Suprapubic skin (tissue), 4 donors: ENCODE results near the gene DST. TPM values are rescaled to one million over a fixed set of nuclear protein-coding genes. Genes with fewer than 3 reads are reported as not detected.

Experiments
- DNase-seq, 2 donors: peaks; one replicate each; pipeline ENCODE4 v3.0.0-alpha.2; 2019; ENCODE audit warnings: low spot score in 2 of 2
- H3K27ac ChIP-seq: fragments of 200-600 bp; sonication (generic); one replicate; pipeline ENCODE4 v1.5.1; 2019
- H3K27me3 ChIP-seq: fragments of 200-600 bp; sonication (generic); one replicate; pipeline ENCODE4 v1.5.1; 2019
- H3K36me3 ChIP-seq: fragments of 200-600 bp; sonication (generic); one replicate; pipeline ENCODE4 v1.5.1; 2019
- H3K4me1 ChIP-seq: fragments of 200-600 bp; sonication (generic); one replicate; pipeline ENCODE4 v1.5.1; 2019
- H3K4me3 ChIP-seq: fragments of 200-600 bp; sonication (generic); one replicate; pipeline ENCODE4 v1.5.1; 2019; ENCODE audit warnings: mild to moderate bottlenecking
- H3K9me3 ChIP-seq: fragments of 200-600 bp; sonication (generic); one replicate; pipeline ENCODE4 v1.5.1; 2019
- EP300 ChIP-seq: sonication (generic); formaldehyde crosslinking; IDR thresholded peaks from one replicate; pipeline ENCODE4 v1.6.1; 2017; ENCODE audit warnings: antibody characterized with exemption
- POLR2A ChIP-seq, 2 donors: fragments of 450-650 bp; IDR thresholded peaks; one replicate each; pipeline ENCODE4 v1.6.1; 2017; ENCODE audit warnings: antibody characterized with exemption in 2 of 2, mild to moderate bottlenecking in 2 of 2, moderate library complexity in 2 of 2
- POLR2AphosphoS5 ChIP-seq, 3 donors: sonication (generic); formaldehyde crosslinking; IDR thresholded peaks; one replicate each; pipeline ENCODE4 v1.6.1; 2017; ENCODE audit warnings: antibody characterized with exemption in 3 of 3
- WGBS: methylation state at CpG from one replicate; pipeline ENCODE4 v1.1.5; 2018; 5-methylcytosine and 5-hydroxymethylcytosine counted together
- total RNA-seq, 4 donors: library from RNA; depleted of rRNA; stranded (reverse); fragments of >200 nt; gene quantifications; one replicate each; pipeline ENCODE4 v1.1.0, GENCODE V29; 2016
- TF ChIP-seq, protein P1 (sequence below), 2 donors: fragments of 200-600 bp in 1 of 2; fragments of 450-650 bp in 1 of 2; sonication (generic) in 1 of 2; IDR thresholded peaks; one replicate each; pipeline ENCODE4 v1.5.1; 2016 to 2019; ENCODE audit warnings: antibody characterized with exemption in 2 of 2, mild to moderate bottlenecking in 1 of 2, moderate library complexity in 1 of 2

Gene DST
- total RNA-seq, 4 donors from 2014 or later: 637 to 1,048 (median 751) TPM

DNA sequence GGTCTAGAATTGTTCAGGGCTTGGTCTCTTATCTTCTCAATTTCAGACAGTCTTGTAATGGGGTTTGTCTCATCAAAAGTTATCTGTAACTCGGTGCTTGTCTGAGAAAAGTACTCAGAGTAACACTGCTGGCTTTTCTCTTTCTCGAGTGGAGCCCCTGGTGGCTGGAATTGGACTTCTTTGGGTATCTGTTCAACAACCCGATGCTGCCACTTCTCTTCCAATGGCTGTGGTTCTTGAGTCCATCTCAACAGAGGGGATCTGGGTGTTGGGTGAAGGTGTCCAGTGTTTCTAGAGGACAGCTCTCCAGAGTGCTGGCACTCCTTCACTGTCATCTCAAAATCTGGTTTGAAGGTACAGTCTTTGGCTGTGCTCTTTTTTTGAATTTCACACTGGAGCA, 24.6 kb downstream of the DST start:
- Histone ChIP-seq H3K9me3 (no peaks in the 10 kb centered on the region), H3K4me3 (no peak overlapping the region), H3K36me3 (peaks cover 41% of the 10 kb centered on the region), H3K27me3 (no peaks in the 10 kb centered on the region), H3K4me1 (no peaks in the 10 kb centered on the region), H3K27ac (no peak overlapping the region)
- no peak for DNase-seq
- WGBS: 91% methylated on average over 3 of the region's 3 CpGs
- no peak for TF ChIP-seq EP300
- no peak for TF ChIP-seq POLR2A (IDR thresholded peaks at IDR 0.05)
- no peak for TF ChIP-seq POLR2AphosphoS5 (IDR thresholded peaks at IDR 0.05)
- TF ChIP-seq, protein P1, sequence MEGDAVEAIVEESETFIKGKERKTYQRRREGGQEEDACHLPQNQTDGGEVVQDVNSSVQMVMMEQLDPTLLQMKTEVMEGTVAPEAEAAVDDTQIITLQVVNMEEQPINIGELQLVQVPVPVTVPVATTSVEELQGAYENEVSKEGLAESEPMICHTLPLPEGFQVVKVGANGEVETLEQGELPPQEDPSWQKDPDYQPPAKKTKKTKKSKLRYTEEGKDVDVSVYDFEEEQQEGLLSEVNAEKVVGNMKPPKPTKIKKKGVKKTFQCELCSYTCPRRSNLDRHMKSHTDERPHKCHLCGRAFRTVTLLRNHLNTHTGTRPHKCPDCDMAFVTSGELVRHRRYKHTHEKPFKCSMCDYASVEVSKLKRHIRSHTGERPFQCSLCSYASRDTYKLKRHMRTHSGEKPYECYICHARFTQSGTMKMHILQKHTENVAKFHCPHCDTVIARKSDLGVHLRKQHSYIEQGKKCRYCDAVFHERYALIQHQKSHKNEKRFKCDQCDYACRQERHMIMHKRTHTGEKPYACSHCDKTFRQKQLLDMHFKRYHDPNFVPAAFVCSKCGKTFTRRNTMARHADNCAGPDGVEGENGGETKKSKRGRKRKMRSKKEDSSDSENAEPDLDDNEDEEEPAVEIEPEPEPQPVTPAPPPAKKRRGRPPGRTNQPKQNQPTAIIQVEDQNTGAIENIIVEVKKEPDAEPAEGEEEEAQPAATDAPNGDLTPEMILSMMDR (IDR thresholded peaks at IDR 0.05): no peak

DNA sequence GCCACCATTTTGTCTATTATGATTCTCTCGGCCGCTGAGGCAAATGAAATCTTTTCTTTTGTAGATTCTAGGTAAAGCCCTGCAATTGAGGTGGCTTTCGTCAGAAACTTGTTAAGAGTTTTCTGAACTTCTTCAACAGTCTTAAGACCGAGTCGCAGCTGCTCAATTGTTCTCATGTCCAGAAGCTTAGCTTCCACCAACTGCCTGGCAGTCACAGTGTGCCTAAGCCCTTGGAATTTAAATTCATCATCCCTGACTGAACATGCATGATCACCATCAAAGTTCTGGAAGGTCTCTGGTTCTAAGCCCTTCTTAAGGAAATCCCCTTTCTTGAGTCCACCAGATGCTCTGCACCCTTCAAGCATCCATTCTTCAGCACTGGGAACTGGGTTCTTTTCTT, 25.7 kb downstream of the DST start:
- Histone ChIP-seq H3K4me1 (no peaks in the 10 kb centered on the region), H3K27ac (no peak overlapping the region), H3K27me3 (no peaks in the 10 kb centered on the region), H3K36me3 (peaks cover 38% of the 10 kb centered on the region), H3K4me3 (no peak overlapping the region), H3K9me3 (no peaks in the 10 kb centered on the region)
- TF ChIP-seq EP300: no peak
- TF ChIP-seq POLR2A (IDR thresholded peaks at IDR 0.05): no peak
- TF ChIP-seq, protein P1 (IDR thresholded peaks at IDR 0.05): no peak
- TF ChIP-seq POLR2AphosphoS5 (IDR thresholded peaks at IDR 0.05): no peak
- no peak for DNase-seq
- WGBS: 96% methylated on average over 5 of the region's 5 CpGs

DNA sequence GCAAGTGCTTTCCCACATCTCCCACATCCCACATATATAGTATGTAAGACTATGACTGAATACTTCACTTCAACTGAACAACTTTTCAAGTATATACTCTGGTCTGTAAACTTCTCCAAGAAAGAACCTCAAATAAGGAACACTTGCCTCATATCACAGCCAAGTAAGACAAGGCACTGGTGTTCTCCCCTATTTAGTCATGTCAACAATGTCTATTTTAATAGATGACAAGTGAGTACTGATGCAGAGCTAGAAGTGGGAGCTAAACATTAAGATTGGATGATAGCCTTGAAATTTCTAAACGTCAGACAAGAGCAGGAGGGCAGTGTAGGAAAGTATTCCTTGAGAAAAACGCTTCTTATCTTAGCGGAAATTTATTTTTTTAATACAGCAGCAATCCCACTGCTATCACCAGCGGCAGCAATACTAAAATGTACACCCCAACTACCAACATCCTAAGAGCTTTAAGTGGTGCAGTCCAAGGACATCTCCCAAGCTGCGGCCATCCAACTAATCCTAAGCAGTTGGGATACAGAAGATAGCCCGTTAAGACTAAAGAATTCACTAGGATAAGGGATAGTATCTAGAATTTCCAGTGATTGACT, 29.3 kb downstream of the DST start:
- Histone ChIP-seq H3K27me3 (no peaks in the 10 kb centered on the region), H3K4me1 (no peaks in the 10 kb centered on the region), H3K27ac (no peak overlapping the region), H3K4me3 (no peak overlapping the region), H3K9me3 (no peaks in the 10 kb centered on the region), H3K36me3 (peaks cover 35% of the 10 kb centered on the region)
- DNase-seq: no peak
- TF ChIP-seq POLR2A (IDR thresholded peaks at IDR 0.05) (no peak), EP300 (no peak), POLR2AphosphoS5 (IDR thresholded peaks at IDR 0.05) (no peak)
- TF ChIP-seq, protein P1 (IDR thresholded peaks at IDR 0.05): no peak
- 68% methylated on average over 6 of the region's 6 CpGs for WGBS

DNA sequence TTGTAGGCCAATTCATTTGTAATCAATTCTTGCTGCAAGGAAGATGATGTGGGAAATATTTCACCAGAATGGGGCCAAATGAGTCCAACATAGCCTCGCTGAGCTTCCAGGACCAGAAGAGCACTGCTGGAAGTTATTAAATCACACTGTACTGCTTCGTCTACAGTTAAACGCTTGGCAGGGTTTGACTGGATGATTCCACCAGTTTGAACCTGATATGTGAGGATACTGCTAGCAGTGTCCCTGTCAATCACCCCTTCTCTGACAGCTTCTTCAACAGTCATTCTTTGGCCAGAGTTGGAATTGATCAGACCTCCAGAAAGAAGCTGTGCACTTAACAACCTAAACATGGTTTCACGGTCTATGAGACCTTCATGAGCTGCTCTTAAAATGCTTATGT, 34.4 kb downstream of the DST start:
- DNase-seq: no peak
- H3K36me3 ChIP-seq: peaks cover 19% of the 10 kb centered on the region
- no peaks in the 10 kb centered on the region for H3K9me3 ChIP-seq
- no peak overlapping the region for H3K4me3 ChIP-seq
- TF ChIP-seq POLR2AphosphoS5 (IDR thresholded peaks at IDR 0.05) (no peak), EP300 (no peak), POLR2A (IDR thresholded peaks at IDR 0.05) (no peak)
- TF ChIP-seq, protein P1 (IDR thresholded peaks at IDR 0.05): no peak
- no peak overlapping the region for H3K27ac ChIP-seq
- no peaks in the 10 kb centered on the region for H3K4me1 ChIP-seq
- no peaks in the 10 kb centered on the region for H3K27me3 ChIP-seq
- 81% methylated on average over 4 of the region's 4 CpGs for WGBS

DNA sequence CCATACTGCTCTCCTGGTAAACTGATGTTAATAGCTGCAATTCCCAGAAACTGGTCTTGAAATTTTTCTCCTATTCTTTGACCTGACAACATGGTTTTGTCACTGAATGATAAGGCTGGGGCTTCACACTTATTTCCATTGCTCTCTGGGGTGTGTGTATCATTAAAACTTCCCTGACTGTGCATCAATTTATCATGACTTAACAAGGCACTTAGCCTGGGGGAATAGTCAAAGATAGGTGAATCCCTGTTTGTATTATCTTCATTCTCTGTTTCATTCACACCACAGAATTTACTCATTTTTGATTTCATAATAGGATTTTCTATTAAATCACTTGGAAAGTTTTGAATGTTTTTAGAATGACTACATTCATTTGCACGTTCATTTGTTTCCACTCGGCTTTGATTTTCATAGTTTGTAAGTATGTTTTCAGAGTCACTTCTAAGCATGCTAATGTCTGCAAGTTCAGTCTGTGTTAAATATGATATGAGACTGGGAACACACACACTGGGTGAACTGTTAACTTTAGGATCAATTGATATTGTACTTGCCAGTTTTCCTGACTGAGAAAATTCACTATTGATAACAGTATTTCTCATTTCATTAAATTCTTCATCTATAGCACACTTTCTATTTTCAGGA, 35.5 kb downstream of the DST start:
- H3K9me3 ChIP-seq: no peaks in the 10 kb centered on the region
- H3K27me3 ChIP-seq: no peaks in the 10 kb centered on the region
- H3K36me3 ChIP-seq: peaks cover 23% of the 10 kb centered on the region
- H3K4me1 ChIP-seq: no peaks in the 10 kb centered on the region
- TF ChIP-seq POLR2AphosphoS5 (IDR thresholded peaks at IDR 0.05): no peak
- TF ChIP-seq EP300: no peak
- no peak for TF ChIP-seq POLR2A (IDR thresholded peaks at IDR 0.05)
- TF ChIP-seq, protein P1 (IDR thresholded peaks at IDR 0.05): no peak
- no peak overlapping the region for H3K4me3 ChIP-seq
- WGBS: 85% methylated on average over 2 of the region's 2 CpGs
- H3K27ac ChIP-seq: no peak overlapping the region
- no peak for DNase-seq
